Measurements from ENCODE around the gene SLC2A6. TPM values are rescaled to one million over a fixed set of nuclear protein-coding genes. Genes with fewer than 3 reads are reported as not detected.
A peak's percentile ranks its signal among the peaks of the same experiment; 100 is the strongest.

SLC2A6 gene
- total and polyA plus RNA-seq, 10 of the 15 experiments (the other 5 are each of a cell fraction or from before 2014, with no cell fraction given) = 1.1 to 37.9 (median 18.3) TPM

DNA sequence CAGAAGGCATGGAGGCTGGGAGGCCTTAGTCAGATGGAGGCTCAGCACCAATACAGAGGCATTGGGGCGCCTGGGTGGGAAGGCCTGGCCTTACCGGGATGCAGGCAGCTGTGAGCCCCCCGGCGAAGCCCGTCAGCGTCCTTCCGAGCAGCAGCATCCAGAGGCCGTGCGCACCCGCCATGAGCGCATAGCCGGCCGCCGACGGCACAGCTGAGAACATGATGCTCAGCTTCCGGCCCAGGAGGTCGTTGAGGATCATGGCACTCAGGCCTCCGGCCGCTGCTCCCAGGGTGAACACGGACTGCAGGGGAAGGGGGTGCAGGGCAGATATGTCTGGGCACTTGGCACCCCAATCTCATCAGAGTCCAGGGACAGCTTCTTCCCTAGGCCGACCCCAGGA is 2.0 kb downstream of the SLC2A6 start:
- H3K36me3 ChIP-seq (ENCODE audit: control insufficient read depth in 2 of 2, insufficient read depth in 2 of 2, low read length in 1 of 2) = peaks cover 9 to 22% of the 10 kb centered on the region in 2 experiments; a peak in 3 of 4 replicates
- ChIA-PET CTCF (interaction anchor here (1.0 to 3.5 kb wide), 3 partner anchors 14 to 291 kb away, joined by 3 to 17 read pairs (median 5); partner anchors contain the start of gene CACFD1), RAD21 (ENCODE audit: unreplicated experiment) (interaction anchor here (0.9 to 3.1 kb wide), 2 partner anchors 16 to 54 kb away, joined by 3 to 10 read pairs; partner anchors contain the start of gene ADAMTS13), POLR2A (interaction anchor here (0.6 to 4.0 kb wide), 3 partner anchors 17 to 1857 kb away, joined by 3 to 27 read pairs (median 5); partner anchors contain the start of genes CACFD1 and GTF3C5), SMC1A (ENCODE audit: uncharacterized antibody, unreplicated experiment) (interaction anchor here (0.7 to 1.1 kb wide), 3 partner anchors 17 to 142 kb away, joined by 3 to 5 read pairs (median 3); partner anchors contain the start of gene CACFD1)
- ATAC-seq = no peak
- no peak for DNase-seq (ENCODE audit: low read depth, low spot score)
- WGBS (ENCODE audit: insufficient coverage, insufficient replicate concordance, low lambda C conversion rate, missing lambda C conversion rate) = 96% methylated on average over 21 of the region's 21 CpGs
- in situ Hi-C loops (cut with MboI) (no loop called here), intact Hi-C loops (cut with micrococcal nuclease; ENCODE audit: unreplicated experiment) (loop anchor here (5.0 kb wide), 2 partner anchors 60 to 130 kb away; partner anchors contain the start of genes MED22, REXO4 and RPL7A)
- H3K27me3 ChIP-seq (replicated peaks in 1 of 2; ENCODE audit: control insufficient read depth in 2 of 2, insufficient read depth in 2 of 2, low read length in 1 of 2) = no peaks in the 10 kb centered on the region
- peak overlapping the region; percentile 74 for H3K4me2 ChIP-seq (ENCODE audit: control insufficient read depth, insufficient read depth)
- H3K9ac ChIP-seq (ENCODE audit: control insufficient read depth, insufficient read depth, low read length) = peak overlapping the region; percentile 74
- H3K79me2 ChIP-seq (ENCODE audit: control insufficient read depth, insufficient read depth, low read length) = peaks cover 30% of the 10 kb centered on the region
- H3K27ac ChIP-seq (ENCODE audit: control insufficient read depth, insufficient read depth) = peak overlapping the region; percentile 83
- TF ChIP-seq SMAD5 (IDR thresholded peaks at IDR 0.05; ENCODE audit: low read depth) (no peak), NBN (IDR thresholded peaks at IDR 0.05) (no peak)
- BruUV-seq (replicated peaks) = no TSS peak
- H3K4me3 ChIP-seq = peak overlapping the region; percentile 94
- H4K20me1 ChIP-seq (ENCODE audit: control insufficient read depth, insufficient read depth) = peaks cover 3% of the 10 kb centered on the region; the same call in 1 of the 2 replicates
- FAIRE-seq = no peak
- no peak overlapping the region for H2AFZ ChIP-seq (ENCODE audit: control insufficient read depth, low read depth, low read length)
- peaks cover 15% of the 10 kb centered on the region for H3K4me1 ChIP-seq (ENCODE audit: control insufficient read depth, insufficient read depth, low read length)
- no peaks in the 10 kb centered on the region for H3K9me3 ChIP-seq (replicated peaks; ENCODE audit: control insufficient read depth, insufficient read depth, low read length)

- H3K4me1 ChIP-seq (ENCODE audit: control insufficient read depth, insufficient read depth, low read length) = peaks cover 15% of the 10 kb centered on the region
Measured at GRCh38 chr9:133476036-133476931, 2.6 kb downstream of the SLC2A6 start.

More at GRCh38 chr9:133476036-133476931, 2.6 kb downstream of the SLC2A6 start:
- Histone ChIP-seq H3K36me3 (ENCODE audit: control insufficient read depth in 2 of 2, insufficient read depth in 2 of 2, low read length in 1 of 2) (peaks cover 9 to 24% of the 10 kb centered on the region in 2 experiments; a peak in 3 of 4 replicates), H3K4me3 (peak overlapping the region; percentile 94; the same call in 1 of the 2 replicates), H3K4me2 (ENCODE audit: control insufficient read depth, insufficient read depth) (peak overlapping the region; percentile 74), H3K27me3 (replicated peaks in 1 of 2; ENCODE audit: control insufficient read depth in 2 of 2, insufficient read depth in 2 of 2, low read length in 1 of 2) (no peaks in the 10 kb centered on the region), H3K27ac (ENCODE audit: control insufficient read depth, insufficient read depth) (peak overlapping the region; percentile 83), H3K9ac (ENCODE audit: control insufficient read depth, insufficient read depth, low read length) (peak overlapping the region; percentile 74; the same call in 1 of the 2 replicates), H3K79me2 (ENCODE audit: control insufficient read depth, insufficient read depth, low read length) (peaks cover 30% of the 10 kb centered on the region), H4K20me1 (ENCODE audit: control insufficient read depth, insufficient read depth) (peaks cover 3% of the 10 kb centered on the region; the same call in 1 of the 2 replicates), H3K9me3 (replicated peaks; ENCODE audit: control insufficient read depth, insufficient read depth, low read length) (no peaks in the 10 kb centered on the region), H2AFZ (ENCODE audit: control insufficient read depth, low read depth, low read length) (no peak overlapping the region)
- BruUV-seq (replicated peaks) = TSS peak; percentile 40
- DNase-seq (ENCODE audit: low read depth, low spot score) (no peak), FAIRE-seq (no peak), ATAC-seq (peak; percentile 4; the same call in 1 of the 3 replicates)
- ChIA-PET RAD21 (ENCODE audit: unreplicated experiment) (interaction anchor here (0.9 to 3.1 kb wide), 2 partner anchors 16 to 53 kb away, joined by 3 to 10 read pairs; partner anchors contain the start of gene ADAMTS13), POLR2A (interaction anchor here (0.6 to 4.0 kb wide), 2 partner anchors 16 to 1856 kb away, joined by 3 to 27 read pairs; partner anchors contain the start of gene CACFD1), CTCF (interaction anchor here (1.0 to 1.9 kb wide), 2 partner anchors 14 to 290 kb away, joined by 3 to 5 read pairs; no protein-coding TSS in a partner anchor), SMC1A (ENCODE audit: uncharacterized antibody, unreplicated experiment) (interaction anchor here (0.7 to 1.1 kb wide), 2 partner anchors 16 to 57 kb away, joined by 3 to 5 read pairs; partner anchors contain the start of gene CACFD1)
- intact Hi-C loops (cut with micrococcal nuclease; ENCODE audit: unreplicated experiment) (loop anchor here (5.0 kb wide), 2 partner anchors 59 to 129 kb away; partner anchors contain the start of genes MED22, REXO4 and RPL7A), in situ Hi-C loops (cut with MboI) (no loop called here)
- WGBS (ENCODE audit: insufficient coverage, insufficient replicate concordance, low lambda C conversion rate, missing lambda C conversion rate) = 74% methylated on average over 27 of the region's 27 CpGs
- TF ChIP-seq TCF12 (IDR thresholded peaks at IDR 0.05; ENCODE audit: low read depth, low read length) (no peak), RUNX3 (IDR thresholded peaks at IDR 0.05; ENCODE audit: low read length) (peak; percentile 22; the same call in 1 of the 2 replicates)
